Fibroblast of the conjunctiva (primary cell): ENCODE measurements around the gene EHHADH.
"Not testable (repeated sequence)": the region's sequence is repeated elsewhere in the genome, so short reads cannot be mapped to it uniquely, and the experiment has no call there.

Experiments used
- DNase-seq: peaks from one replicate; pipeline ENCODE4 v3.0.0-alpha.2; 2010; ENCODE audit warnings: low read depth

EHHADH gene

GRCh38 chr3:185253645-185254410 is at the start of gene EHHADH:
Gene EHHADH, minus strand, starts transcription at chr3:185254049. Its CDS starts 27 bp downstream, at chr3:185254022.
- peak; percentile 23 for DNase-seq

DNA sequence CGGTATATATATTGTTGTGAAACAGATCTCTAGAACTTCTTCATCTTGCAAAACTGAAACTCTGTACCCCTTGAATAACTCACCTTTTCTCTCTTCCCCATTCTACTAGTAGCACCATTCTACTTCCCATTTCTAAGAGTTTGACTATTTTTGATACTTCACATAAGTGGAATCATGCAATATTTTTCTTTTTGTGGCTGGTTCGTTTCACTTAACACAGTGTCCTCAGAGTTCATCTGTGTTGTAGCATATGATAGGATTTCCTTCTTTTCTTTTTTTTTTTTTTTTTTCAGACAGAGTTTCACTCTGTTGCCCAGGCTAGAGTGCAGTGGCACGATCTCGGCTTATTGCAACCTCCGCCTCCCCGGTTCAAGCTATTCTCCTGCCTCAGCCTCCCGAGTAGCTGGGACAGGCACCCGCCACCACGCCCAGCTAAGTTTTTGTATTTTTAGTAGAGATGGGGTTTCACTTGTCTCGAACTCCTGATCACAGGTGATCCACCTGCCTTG is 46.1 kb upstream of the EHHADH start:
- not testable (repeated sequence) for DNase-seq

- no peak for DNase-seq
Measured at GRCh38 chr3:185297867-185298266, 44.0 kb upstream of the EHHADH start.

- DNase-seq, result no peak
Measured at GRCh38 chr3:185292238-185292637, 38.4 kb upstream of the EHHADH start.

GRCh38 chr3:185290266-185290665 is 36.4 kb upstream of the EHHADH start:
- no peak for DNase-seq

DNA sequence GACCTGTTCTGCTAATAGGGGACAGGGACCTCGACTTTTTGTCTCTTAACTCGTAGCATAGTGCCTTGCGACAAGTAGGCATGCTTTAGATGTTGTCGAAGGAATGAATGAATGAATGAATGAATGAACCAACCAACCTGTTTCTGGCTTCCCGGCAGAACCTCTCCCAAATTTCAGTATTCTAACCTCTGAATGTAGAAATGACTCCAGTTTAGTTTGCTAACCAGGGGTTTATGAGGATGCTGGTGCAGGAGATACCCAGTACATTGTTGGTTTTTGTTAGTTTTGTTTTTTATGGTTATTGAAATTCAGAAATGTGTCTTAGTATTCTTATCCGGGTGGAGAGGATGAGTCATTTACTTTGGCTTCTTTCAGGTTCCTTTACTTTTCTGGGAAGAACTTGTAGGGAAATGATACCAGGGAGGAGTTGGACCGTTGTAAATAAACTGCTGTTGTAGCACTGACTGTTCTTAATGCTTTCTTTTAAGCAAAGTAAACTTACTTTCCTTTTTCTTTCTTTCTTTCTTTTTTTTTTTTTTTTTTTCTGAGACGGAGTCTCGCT is 29.6 kb upstream of the EHHADH start:
- DNase-seq, result no peak

- DNase-seq, result peak; percentile 80
Measured at GRCh38 chr3:185282696-185283373, 29.0 kb upstream of the EHHADH start.

DNA sequence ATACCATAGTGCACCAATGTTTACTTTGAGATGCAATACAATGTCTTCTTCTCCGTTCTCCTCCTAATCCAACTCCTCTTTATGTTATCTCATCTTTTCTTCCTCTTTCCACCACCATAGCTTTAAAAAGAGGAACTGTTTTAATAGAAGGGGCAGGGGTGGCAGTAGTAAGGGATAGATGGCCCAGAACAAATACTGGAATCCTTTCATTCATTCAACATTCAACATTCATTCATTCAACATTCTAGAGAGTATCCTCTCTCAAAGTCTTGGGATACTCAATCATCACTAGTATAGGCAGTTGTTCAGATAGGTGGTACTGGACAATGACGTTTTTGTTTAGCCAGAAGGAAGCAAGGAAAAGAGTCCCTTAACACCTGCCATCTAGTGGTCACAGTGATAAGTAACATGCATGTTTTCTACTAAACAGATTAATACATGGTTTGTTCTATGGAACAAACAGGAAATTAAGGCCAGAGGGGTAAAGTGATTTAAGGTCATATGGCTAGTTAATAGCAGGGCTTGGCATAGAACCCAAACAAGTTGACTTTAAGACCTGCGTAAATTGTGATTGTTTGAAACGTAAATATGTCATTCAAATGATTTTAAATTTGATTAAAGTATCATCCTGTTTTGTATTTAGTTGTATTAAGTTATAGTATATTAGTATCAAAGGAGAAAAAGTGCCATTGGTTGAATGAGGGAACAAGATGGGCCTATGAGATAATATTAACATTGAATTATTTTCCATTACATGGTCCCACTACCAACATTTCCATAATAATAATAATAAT is 26.9 kb upstream of the EHHADH start:
- DNase-seq, result peak; percentile 33

DNA sequence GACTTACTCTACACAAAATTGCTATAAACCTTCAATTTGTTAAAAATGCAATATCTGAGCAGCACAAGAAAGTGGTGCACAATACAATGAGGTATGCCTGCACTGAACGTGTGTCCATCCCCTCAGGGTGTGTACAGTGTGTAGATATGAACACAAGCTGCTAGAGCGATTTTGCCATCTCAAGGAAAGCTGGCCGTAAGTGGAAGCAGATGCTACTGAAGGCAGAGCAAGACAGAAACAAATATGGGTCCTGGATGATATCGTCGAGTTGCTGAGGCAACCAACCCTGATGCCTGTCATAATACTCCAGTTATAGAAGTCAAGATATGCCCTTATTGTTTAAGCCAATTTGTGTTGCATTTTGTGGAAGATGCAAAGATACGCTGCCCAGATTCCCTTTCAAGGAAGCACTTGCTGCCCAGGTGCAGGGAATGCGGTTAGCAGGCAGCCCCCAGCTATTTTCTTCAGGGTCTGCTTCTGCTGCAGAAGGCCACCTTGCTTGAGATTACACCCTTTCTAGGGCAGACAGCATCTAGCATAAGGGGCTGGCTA is 25.8 kb upstream of the EHHADH start:
- no peak for DNase-seq

GRCh38 chr3:185276415-185276814 is 22.6 kb upstream of the EHHADH start:
- no peak for DNase-seq

GRCh38 chr3:185272033-185272432 is 18.2 kb upstream of the EHHADH start:
- DNase-seq, result no peak

DNA sequence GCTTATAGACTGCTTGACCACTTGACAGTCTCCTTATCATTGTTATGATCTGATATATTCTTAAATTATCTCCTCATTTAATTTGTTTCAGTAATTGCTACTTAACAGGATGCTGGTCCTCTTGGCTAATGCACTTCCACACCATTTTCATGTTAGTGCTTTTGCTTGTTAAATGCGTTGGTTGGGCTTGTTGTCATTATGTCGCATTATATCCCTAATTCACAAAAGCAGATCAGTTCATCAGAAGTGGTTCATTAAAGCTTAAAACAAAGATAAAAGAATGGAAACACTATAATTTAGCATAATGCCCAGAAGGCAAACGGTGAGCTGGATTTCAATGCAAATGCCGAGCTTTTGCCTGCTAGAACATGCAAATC is 17.1 kb upstream of the EHHADH start:
- no peak for DNase-seq

DNA sequence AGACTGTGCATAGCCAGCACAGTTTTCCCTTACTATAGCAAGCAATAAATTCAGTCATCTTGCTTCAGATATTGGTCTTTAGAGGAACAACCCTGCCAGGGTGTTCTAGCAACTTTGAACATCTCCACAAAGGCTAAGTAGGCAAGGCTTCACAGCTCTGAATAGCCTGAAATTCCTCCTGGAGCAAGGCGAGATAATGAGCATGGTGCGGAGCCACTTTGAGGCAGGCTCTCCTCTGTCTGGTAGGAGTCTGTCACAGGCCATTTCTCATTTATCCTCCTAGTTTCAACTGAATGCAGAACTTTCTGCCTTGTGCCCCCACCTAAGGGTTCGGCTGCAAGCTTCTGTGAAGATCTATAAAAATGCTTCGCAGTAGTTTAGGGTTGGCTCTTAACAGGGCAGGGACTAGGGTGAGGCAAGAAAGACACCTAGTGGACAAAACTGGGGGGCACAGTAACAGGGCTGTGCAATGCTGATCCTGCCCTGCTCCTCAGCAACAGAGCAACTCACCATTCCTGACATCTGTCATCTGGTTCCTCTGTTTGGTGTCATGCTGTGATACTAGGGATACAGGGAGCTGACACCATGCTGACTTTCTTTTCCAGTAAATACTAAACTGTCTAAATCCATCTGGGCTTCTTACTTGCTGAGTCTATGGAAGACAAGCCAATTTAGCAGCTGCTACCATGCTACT is 16.6 kb upstream of the EHHADH start:
- no peak for DNase-seq

- DNase-seq, result no peak
Measured at GRCh38 chr3:185268194-185268962, 14.5 kb upstream of the EHHADH start.

- DNase-seq, result no peak
Measured at GRCh38 chr3:185267193-185267592, 13.3 kb upstream of the EHHADH start.

DNA sequence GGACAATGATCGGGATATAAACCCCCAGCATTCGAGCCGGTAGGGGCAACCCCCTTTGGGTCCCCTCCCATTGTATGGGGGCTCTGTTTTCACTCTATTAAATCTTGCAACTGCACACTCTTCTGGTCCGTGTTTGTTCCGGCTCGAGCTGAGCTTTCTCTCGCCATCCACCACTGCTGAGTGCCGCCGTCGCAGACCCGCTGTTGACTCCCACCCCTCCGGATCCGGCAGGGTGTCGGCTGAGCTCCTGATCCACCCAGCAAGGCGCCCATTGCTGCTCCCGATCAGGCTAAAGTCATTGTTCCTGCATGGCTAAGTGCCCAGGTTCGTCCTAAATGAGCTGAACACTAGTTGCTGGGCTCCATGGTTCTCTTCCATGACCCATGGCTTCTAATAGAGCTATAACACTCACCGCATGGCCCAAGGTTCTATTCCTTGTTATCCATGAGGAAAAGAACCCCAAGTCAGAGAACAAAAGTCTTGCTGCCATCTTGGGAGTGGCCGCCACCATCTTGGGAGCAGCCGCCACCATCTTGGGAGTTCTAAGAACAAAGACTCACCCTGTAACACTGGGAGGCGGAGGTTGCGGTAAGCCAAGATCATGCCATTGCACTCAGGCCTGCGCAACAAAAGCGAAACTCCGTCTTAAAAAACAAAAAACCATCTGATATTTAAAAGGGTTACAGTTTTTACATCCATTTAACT is 11.2 kb upstream of the EHHADH start:
- DNase-seq, result no peak

GRCh38 chr3:185263423-185263822 is 9.6 kb upstream of the EHHADH start:
- no peak for DNase-seq

- no peak for DNase-seq
Measured at GRCh38 chr3:185257334-185257733, 3.5 kb upstream of the EHHADH start.

DNA sequence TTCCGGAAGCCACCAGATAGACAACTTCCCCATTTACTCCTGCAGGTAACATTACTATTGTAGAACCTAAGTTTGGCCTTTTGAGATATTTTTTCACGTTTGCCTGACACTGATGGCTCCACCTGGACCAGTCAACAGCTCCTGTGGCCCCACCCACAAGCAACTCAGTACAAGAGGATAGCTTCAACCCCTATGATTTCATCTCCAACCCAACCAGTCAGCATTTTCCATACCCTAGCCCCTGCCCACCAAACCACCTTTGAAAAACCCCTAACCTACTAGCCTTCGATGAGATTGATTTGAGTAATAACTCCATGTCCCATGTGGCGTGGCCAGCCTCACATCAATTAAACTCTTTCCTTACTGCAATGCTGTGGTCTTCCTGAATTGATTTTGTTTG is 950 bp upstream of the EHHADH start:
- no peak for DNase-seq

GRCh38 chr3:185253133-185253532 is 716 bp downstream of the EHHADH start:
- DNase-seq, result not testable (repeated sequence)
